NCI-H187 treated with DMSO at 0.1 percent for 48 hours (cell line): ENCODE results near the gene SERP2.

ENCODE experiments used
- DNase-seq: peaks from one replicate; lab custom pipeline; 2025; lab: John Stamatoyannopoulos, UW

Gene SERP2

GRCh38 chr13:44388427-44389059 lies 14.9 kb downstream of the SERP2 start:
- DNase-seq: no peak

- no peak for DNase-seq
These were observed 15.5 kb downstream of the SERP2 start for GRCh38 chr13:44389060-44389666.

- no peak for DNase-seq
These were observed 16.3 kb downstream of the SERP2 start for GRCh38 chr13:44389876-44390275.

- DNase-seq: no peak
These were observed 19.8 kb downstream of the SERP2 start for GRCh38 chr13:44393391-44393790.

- DNase-seq: no peak
These were observed 21.0 kb downstream of the SERP2 start for GRCh38 chr13:44394658-44395057.

GRCh38 chr13:44395976-44396694 lies 22.5 kb downstream of the SERP2 start:
- DNase-seq: no peak

GRCh38 chr13:44396701-44397580 lies 23.3 kb downstream of the SERP2 start:
- no peak for DNase-seq

GRCh38 chr13:44397766-44398223 lies 24.2 kb downstream of the SERP2 start:
- no peak for DNase-seq

GRCh38 chr13:44398606-44399005 lies 25.0 kb downstream of the SERP2 start:
- no peak for DNase-seq

GRCh38 chr13:44399074-44399473 lies 25.4 kb downstream of the SERP2 start:
- DNase-seq: peak; percentile 87

GRCh38 chr13:44400736-44401135 lies 27.1 kb downstream of the SERP2 start:
- DNase-seq: no peak

GRCh38 chr13:44401577-44401976 lies 28.0 kb downstream of the SERP2 start:
- no peak for DNase-seq

GRCh38 chr13:44402899-44403445 lies 29.3 kb downstream of the SERP2 start:
- peak; percentile 27 for DNase-seq

GRCh38 chr13:44403461-44404056 lies 29.9 kb downstream of the SERP2 start:
- DNase-seq: no peak

GRCh38 chr13:44404261-44405132 lies 30.9 kb downstream of the SERP2 start:
- no peak for DNase-seq

GRCh38 chr13:44406617-44407016 lies 33.0 kb downstream of the SERP2 start:
- no peak for DNase-seq

GRCh38 chr13:44407379-44407778 lies 33.8 kb downstream of the SERP2 start:
- DNase-seq: no peak

GRCh38 chr13:44407891-44408290 lies 34.3 kb downstream of the SERP2 start:
- DNase-seq: no peak

GRCh38 chr13:44409595-44409994 lies 36.0 kb downstream of the SERP2 start:
- DNase-seq: no peak

GRCh38 chr13:44410328-44410859 lies 36.8 kb downstream of the SERP2 start:
- no peak for DNase-seq
